ENCODE results near the gene KLF2.

The KLF2 gene

GRCh38 chr19:16373532-16373931 lies 48.9 kb downstream of the KLF2 start:
- H3K27me3 Mint-ChIP-seq (ENCODE audit: low read depth, poor library complexity), result no peaks in the 10 kb centered on the region
- H3K9me3 Mint-ChIP-seq, result no peaks in the 10 kb centered on the region
- TF ChIP-seq, protein P1, sequence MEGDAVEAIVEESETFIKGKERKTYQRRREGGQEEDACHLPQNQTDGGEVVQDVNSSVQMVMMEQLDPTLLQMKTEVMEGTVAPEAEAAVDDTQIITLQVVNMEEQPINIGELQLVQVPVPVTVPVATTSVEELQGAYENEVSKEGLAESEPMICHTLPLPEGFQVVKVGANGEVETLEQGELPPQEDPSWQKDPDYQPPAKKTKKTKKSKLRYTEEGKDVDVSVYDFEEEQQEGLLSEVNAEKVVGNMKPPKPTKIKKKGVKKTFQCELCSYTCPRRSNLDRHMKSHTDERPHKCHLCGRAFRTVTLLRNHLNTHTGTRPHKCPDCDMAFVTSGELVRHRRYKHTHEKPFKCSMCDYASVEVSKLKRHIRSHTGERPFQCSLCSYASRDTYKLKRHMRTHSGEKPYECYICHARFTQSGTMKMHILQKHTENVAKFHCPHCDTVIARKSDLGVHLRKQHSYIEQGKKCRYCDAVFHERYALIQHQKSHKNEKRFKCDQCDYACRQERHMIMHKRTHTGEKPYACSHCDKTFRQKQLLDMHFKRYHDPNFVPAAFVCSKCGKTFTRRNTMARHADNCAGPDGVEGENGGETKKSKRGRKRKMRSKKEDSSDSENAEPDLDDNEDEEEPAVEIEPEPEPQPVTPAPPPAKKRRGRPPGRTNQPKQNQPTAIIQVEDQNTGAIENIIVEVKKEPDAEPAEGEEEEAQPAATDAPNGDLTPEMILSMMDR (IDR thresholded peaks at IDR 0.05), result no peak
- peaks cover 43% of the 10 kb centered on the region for H3K4me1 Mint-ChIP-seq
- no peak for DNase-seq
- peak overlapping the region; percentile 87 for H3K27ac Mint-ChIP-seq
- H3K4me3 Mint-ChIP-seq, result peak overlapping the region; percentile 66
- peaks cover 47% of the 10 kb centered on the region for H3K36me3 Mint-ChIP-seq (ENCODE audit: low read depth)

DNA sequence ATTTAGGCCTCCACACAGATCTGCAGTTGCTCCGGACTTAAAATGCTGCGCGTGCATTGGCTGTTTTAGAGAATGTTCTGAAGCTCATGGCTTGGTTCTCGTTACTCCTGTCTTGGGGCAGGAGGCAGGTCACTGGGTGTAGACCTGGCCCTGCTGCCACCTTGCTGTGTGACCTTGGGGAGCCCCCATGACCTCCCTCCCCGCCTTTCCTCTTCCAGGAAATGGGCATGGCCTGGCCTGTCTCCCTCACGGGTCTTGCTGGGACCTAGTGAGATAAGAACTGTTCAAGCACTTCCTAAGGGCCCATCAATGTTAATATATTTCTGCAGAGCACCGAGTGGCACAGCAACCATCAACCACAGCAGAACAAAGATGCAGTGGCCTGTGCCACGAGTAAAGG lies 49.4 kb downstream of the KLF2 start:
- Mint-ChIP-seq H3K4me1 (peaks cover 43% of the 10 kb centered on the region), H3K4me3 (no peak overlapping the region), H3K27me3 (ENCODE audit: low read depth, poor library complexity) (no peaks in the 10 kb centered on the region), H3K27ac (peak overlapping the region; percentile 87), H3K36me3 (ENCODE audit: low read depth) (peaks cover 51% of the 10 kb centered on the region), H3K9me3 (no peaks in the 10 kb centered on the region)
- TF ChIP-seq, protein P1 (IDR thresholded peaks at IDR 0.05), result no peak
- no peak for DNase-seq

DNA sequence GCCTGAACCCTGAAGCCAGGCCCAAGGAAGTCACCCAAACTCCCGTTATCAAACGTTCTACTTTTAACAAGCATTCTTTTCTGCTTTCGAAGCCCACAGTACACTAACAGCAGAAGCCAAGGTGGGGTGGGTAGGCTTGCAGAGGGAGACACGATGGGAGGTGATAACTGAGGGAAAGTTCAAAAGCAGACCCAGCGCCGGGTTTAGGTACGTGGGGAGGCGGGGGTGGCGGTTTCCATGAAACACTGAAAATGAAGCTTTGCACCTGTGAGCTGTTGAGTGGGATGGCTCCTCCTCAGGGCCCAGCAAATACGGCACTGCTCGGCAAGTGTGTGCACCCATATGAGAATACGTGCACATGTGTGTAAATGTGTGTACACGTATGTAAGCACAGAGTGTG lies 49.8 kb downstream of the KLF2 start:
- Mint-ChIP-seq H3K9me3 (no peaks in the 10 kb centered on the region), H3K4me1 (peaks cover 43% of the 10 kb centered on the region), H3K36me3 (ENCODE audit: low read depth) (peaks cover 51% of the 10 kb centered on the region), H3K4me3 (no peak overlapping the region), H3K27me3 (ENCODE audit: low read depth, poor library complexity) (no peaks in the 10 kb centered on the region), H3K27ac (peak overlapping the region; percentile 82)
- no peak for DNase-seq
- TF ChIP-seq, protein P1 (IDR thresholded peaks at IDR 0.05), result no peak

- Mint-ChIP-seq H3K4me1 (peaks cover 43% of the 10 kb centered on the region), H3K27ac (peak overlapping the region; percentile 94), H3K27me3 (ENCODE audit: low read depth, poor library complexity) (no peaks in the 10 kb centered on the region), H3K9me3 (no peaks in the 10 kb centered on the region), H3K36me3 (ENCODE audit: low read depth) (peaks cover 51% of the 10 kb centered on the region), H3K4me3 (no peak overlapping the region)
- TF ChIP-seq, protein P1 (IDR thresholded peaks at IDR 0.05), result no peak
- no peak for DNase-seq
These were observed 50.7 kb downstream of the KLF2 start for GRCh38 chr19:16375157-16375935.

DNA sequence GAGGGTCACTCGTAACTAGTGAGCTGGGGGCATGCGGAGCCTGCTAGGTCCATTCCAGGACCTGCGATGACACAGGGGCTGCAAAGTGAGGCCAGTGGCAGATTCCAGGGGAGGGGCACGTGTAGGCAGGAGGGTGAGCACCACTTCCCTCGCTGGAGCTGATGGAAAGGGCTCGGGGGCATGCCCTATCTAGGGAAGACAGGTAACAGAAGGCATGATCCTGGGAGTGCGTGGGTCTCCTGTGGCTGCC lies 51.2 kb downstream of the KLF2 start:
- Mint-ChIP-seq H3K9me3 (no peaks in the 10 kb centered on the region), H3K27ac (peak overlapping the region; percentile 94), H3K27me3 (ENCODE audit: low read depth, poor library complexity) (no peaks in the 10 kb centered on the region), H3K4me3 (no peak overlapping the region), H3K4me1 (peaks cover 43% of the 10 kb centered on the region), H3K36me3 (ENCODE audit: low read depth) (peaks cover 49% of the 10 kb centered on the region)
- TF ChIP-seq, protein P1 (IDR thresholded peaks at IDR 0.05), result no peak
- no peak for DNase-seq

DNA sequence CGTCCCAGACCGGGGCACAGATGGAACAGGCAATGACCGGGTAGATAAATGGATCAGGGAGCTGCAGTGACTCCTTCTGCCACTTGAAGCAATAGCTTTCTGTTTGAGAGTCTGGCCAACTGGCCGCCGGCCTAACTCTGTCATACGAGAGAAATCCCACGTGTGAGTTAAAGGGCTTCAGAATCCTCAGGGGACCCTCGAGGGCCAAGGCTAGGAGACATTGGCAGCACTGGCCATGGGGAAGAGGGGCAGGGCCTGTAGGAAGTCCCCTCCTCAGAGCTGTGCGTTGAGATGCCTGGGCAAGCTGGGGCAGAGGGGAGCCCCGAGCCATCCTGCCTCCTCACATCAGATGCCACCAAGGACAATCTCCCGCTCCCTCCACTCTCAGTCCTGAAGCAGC lies 51.6 kb downstream of the KLF2 start:
- no peak overlapping the region for H3K27ac Mint-ChIP-seq
- no peaks in the 10 kb centered on the region for H3K9me3 Mint-ChIP-seq
- TF ChIP-seq, protein P1 (IDR thresholded peaks at IDR 0.05), result no peak
- no peak for DNase-seq
- H3K4me1 Mint-ChIP-seq, result peaks cover 43% of the 10 kb centered on the region
- H3K4me3 Mint-ChIP-seq, result no peak overlapping the region
- no peaks in the 10 kb centered on the region for H3K27me3 Mint-ChIP-seq (ENCODE audit: low read depth, poor library complexity)
- H3K36me3 Mint-ChIP-seq (ENCODE audit: low read depth), result peaks cover 46% of the 10 kb centered on the region

Measured in nephron progenitor cell (in vitro differentiated cells).